PC-3 (cell line): ENCODE measurements around the gene SLC6A7.

Experiments
- EZH2 ChIP-seq: fragments of 300-600 bp; sonication (generic); IDR thresholded peaks from one replicate; pipeline ENCODE4 v1.6.1; 2017; ENCODE audit warnings: antibody characterized with exemption, mild to moderate bottlenecking, low read length; ENCODE audit not compliant: unreplicated experiment
- EZH2phosphoT487 ChIP-seq: fragments of 300-600 bp; sonication (generic); IDR thresholded peaks from 2 replicates; pipeline ENCODE4 v1.6.1; 2018; ENCODE audit warnings: mild to moderate bottlenecking, antibody characterized with exemption, low read length, borderline replicate concordance
- TF ChIP-seq, protein P1 (sequence below): fragments of 300-600 bp; sonication (generic); conservative IDR thresholded peaks from 2 replicates; pipeline ENCODE4 v1.5.1; 2017; ENCODE audit warnings: antibody characterized with exemption, low read depth, mild to moderate bottlenecking, low read length

DNA sequence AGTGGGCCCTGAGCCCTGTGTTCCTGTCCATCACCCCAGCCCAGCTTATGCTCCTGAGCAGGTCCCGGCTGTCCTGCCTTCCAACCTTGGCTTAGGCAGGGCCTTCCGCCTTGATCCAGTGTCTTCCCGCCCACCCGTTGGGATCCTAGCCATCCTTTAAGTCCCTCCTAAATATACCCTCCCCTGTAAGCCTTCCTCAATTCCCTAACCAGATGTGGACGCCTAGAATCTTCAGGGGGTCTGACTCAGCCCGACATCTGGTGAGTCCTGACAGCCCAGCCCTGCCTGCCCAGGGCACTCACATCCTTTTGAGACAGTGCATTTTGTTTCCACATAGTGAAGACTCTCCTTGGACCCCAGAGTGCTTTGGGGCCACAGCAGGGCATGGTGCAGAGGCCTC, 23.7 kb downstream of the SLC6A7 start:
- TF ChIP-seq, protein P1, sequence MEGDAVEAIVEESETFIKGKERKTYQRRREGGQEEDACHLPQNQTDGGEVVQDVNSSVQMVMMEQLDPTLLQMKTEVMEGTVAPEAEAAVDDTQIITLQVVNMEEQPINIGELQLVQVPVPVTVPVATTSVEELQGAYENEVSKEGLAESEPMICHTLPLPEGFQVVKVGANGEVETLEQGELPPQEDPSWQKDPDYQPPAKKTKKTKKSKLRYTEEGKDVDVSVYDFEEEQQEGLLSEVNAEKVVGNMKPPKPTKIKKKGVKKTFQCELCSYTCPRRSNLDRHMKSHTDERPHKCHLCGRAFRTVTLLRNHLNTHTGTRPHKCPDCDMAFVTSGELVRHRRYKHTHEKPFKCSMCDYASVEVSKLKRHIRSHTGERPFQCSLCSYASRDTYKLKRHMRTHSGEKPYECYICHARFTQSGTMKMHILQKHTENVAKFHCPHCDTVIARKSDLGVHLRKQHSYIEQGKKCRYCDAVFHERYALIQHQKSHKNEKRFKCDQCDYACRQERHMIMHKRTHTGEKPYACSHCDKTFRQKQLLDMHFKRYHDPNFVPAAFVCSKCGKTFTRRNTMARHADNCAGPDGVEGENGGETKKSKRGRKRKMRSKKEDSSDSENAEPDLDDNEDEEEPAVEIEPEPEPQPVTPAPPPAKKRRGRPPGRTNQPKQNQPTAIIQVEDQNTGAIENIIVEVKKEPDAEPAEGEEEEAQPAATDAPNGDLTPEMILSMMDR, result no peak
- TF ChIP-seq EZH2phosphoT487 (no peak), EZH2 (no peak)
